ENCODE measurements around the gene CHODL.

Gene CHODL

DNA sequence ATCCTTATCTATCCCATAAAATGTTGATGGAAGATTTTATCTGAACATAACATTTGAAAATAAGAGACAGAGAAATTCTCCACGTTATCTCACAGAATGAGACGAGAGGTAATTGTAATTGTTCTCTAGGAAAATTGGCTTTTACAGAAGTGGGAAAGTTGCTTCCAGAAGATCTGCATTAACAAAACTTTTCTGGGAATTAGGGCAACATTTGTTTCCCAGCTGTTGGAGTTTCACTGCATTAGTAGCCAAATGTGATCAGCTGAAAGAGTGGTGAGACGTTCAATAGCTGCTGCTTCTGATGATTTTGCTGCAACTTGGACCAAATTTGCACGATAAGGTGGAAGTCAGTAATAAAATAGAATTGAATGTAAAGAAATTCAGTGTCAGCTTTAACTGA, 7.6 kb downstream of the CHODL start:
- Histone ChIP-seq H3K36me3 (ENCODE audit: control insufficient read depth, insufficient read depth, low read length, severe bottlenecking) (no peaks in the 10 kb centered on the region), H3K4me1 (ENCODE audit: control insufficient read depth, insufficient read depth, low read length) (peaks cover 25% of the 10 kb centered on the region), H3K9ac (ENCODE audit: low read length) (peak overlapping the region; percentile 72), H3K27me3 (replicated peaks; ENCODE audit: control insufficient read depth, insufficient read depth, low read length) (no peaks in the 10 kb centered on the region), H3K9me3 (ENCODE audit: control insufficient read depth, low read length) (no peaks in the 10 kb centered on the region), H3K4me3 (ENCODE audit: low read length) (peak overlapping the region; percentile 63)
- DNase-seq (ENCODE audit: low read depth), result no peak

GRCh38 chr21:18252680-18253079, 8.0 kb downstream of the CHODL start:
- Histone ChIP-seq H3K27me3 (replicated peaks; ENCODE audit: control insufficient read depth, insufficient read depth, low read length) (no peaks in the 10 kb centered on the region), H3K9ac (ENCODE audit: low read length) (peak overlapping the region; percentile 72), H3K4me1 (ENCODE audit: control insufficient read depth, insufficient read depth, low read length) (peaks cover 25% of the 10 kb centered on the region), H3K4me3 (ENCODE audit: low read length) (peak overlapping the region; percentile 63), H3K36me3 (ENCODE audit: control insufficient read depth, insufficient read depth, low read length, severe bottlenecking) (no peaks in the 10 kb centered on the region), H3K9me3 (ENCODE audit: control insufficient read depth, low read length) (no peaks in the 10 kb centered on the region)
- DNase-seq (ENCODE audit: low read depth), result no peak

DNA sequence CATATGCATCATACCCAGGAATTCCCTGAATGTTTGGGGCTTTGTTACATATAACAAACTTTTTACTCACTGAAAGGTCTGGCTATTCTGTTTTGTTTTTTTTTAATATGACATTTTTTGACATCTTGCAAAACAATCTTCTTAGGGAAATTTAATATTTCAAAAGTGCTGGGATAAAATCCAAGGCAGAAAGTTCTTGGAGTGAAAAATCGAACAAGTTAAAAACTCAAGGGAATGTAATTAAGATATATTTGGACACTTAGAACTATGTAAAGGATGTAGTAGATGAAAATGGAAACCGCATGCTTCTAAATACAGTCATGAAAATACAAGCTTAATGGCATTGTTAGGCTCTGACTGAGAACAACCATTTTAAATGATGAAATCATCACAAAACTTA, 8.6 kb downstream of the CHODL start:
- Histone ChIP-seq H3K4me1 (ENCODE audit: control insufficient read depth, insufficient read depth, low read length) (peaks cover 25% of the 10 kb centered on the region), H3K36me3 (ENCODE audit: control insufficient read depth, insufficient read depth, low read length, severe bottlenecking) (no peaks in the 10 kb centered on the region), H3K4me3 (ENCODE audit: low read length) (peak overlapping the region; percentile 63), H3K9me3 (ENCODE audit: control insufficient read depth, low read length) (no peaks in the 10 kb centered on the region), H3K27me3 (replicated peaks; ENCODE audit: control insufficient read depth, insufficient read depth, low read length) (no peaks in the 10 kb centered on the region), H3K9ac (ENCODE audit: low read length) (no peak overlapping the region)
- DNase-seq (ENCODE audit: low read depth), result no peak

DNA sequence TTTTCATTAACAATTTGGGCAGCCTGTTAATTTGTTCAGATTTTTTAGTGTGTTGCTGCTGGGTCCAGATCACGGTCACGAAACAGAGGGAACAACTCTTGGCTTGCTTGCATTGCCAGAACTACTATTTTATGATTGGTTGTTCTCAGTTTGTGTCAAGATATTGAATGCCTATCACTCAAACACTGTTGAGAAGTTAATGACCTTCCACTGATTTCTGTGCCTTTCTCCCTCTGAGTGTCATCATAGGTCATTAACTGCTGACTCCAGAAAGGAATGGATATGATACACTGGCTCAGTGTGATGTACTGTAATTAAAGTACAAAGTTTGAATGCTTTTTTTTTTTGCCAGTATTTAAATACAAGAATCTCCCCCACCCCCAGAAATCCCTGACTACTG, 9.2 kb downstream of the CHODL start:
- peak overlapping the region; percentile 13 for H3K4me3 ChIP-seq (ENCODE audit: low read length)
- H3K27me3 ChIP-seq (replicated peaks; ENCODE audit: control insufficient read depth, insufficient read depth, low read length), result no peaks in the 10 kb centered on the region
- peak overlapping the region; percentile 15 for H3K9ac ChIP-seq (ENCODE audit: low read length)
- DNase-seq (ENCODE audit: low read depth), result no peak
- H3K9me3 ChIP-seq (ENCODE audit: control insufficient read depth, low read length), result no peaks in the 10 kb centered on the region
- H3K4me1 ChIP-seq (ENCODE audit: control insufficient read depth, insufficient read depth, low read length), result peaks cover 25% of the 10 kb centered on the region
- H3K36me3 ChIP-seq (ENCODE audit: control insufficient read depth, insufficient read depth, low read length, severe bottlenecking), result no peaks in the 10 kb centered on the region

DNA sequence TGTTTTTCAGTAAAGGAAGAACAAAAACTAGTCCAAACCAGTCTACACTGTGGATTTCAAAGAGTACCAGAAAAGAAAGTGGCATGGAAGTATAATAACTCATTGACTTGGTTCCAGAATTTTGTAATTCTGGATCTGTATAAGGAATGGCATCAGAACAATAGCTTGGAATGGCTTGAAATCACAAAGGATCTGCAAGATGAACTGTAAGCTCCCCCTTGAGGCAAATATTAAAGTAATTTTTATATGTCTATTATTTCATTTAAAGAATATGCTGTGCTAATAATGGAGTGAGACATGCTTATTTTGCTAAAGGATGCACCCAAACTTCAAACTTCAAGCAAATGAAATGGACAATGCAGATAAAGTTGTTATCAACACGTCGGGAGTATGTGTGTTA, 21.3 kb downstream of the CHODL start:
- no peaks in the 10 kb centered on the region for H3K9me3 ChIP-seq (ENCODE audit: control insufficient read depth, low read length)
- DNase-seq (ENCODE audit: low read depth), result no peak
- H3K36me3 ChIP-seq (ENCODE audit: control insufficient read depth, insufficient read depth, low read length, severe bottlenecking), result no peaks in the 10 kb centered on the region
- no peaks in the 10 kb centered on the region for H3K27me3 ChIP-seq (replicated peaks; ENCODE audit: control insufficient read depth, insufficient read depth, low read length)
- no peak overlapping the region for H3K4me3 ChIP-seq (ENCODE audit: low read length)
- H3K4me1 ChIP-seq (ENCODE audit: control insufficient read depth, insufficient read depth, low read length), result peaks cover 8% of the 10 kb centered on the region
- no peak overlapping the region for H3K9ac ChIP-seq (ENCODE audit: low read length)

- Histone ChIP-seq H3K4me1 (ENCODE audit: control insufficient read depth, insufficient read depth, low read length) (peaks cover 8% of the 10 kb centered on the region), H3K27me3 (replicated peaks; ENCODE audit: control insufficient read depth, insufficient read depth, low read length) (no peaks in the 10 kb centered on the region), H3K36me3 (ENCODE audit: control insufficient read depth, insufficient read depth, low read length, severe bottlenecking) (no peaks in the 10 kb centered on the region)
These were observed 22.9 kb downstream of the CHODL start for GRCh38 chr21:18267496-18267895.

GRCh38 chr21:18268906-18269305, 24.3 kb downstream of the CHODL start:
- H3K4me3 ChIP-seq (ENCODE audit: low read length), result no peak overlapping the region
- no peaks in the 10 kb centered on the region for H3K9me3 ChIP-seq (ENCODE audit: control insufficient read depth, low read length)
- peaks cover 8% of the 10 kb centered on the region for H3K4me1 ChIP-seq (ENCODE audit: control insufficient read depth, insufficient read depth, low read length)
- no peaks in the 10 kb centered on the region for H3K27me3 ChIP-seq (replicated peaks; ENCODE audit: control insufficient read depth, insufficient read depth, low read length)
- DNase-seq (ENCODE audit: low read depth), result no peak
- H3K36me3 ChIP-seq (ENCODE audit: control insufficient read depth, insufficient read depth, low read length, severe bottlenecking), result no peaks in the 10 kb centered on the region
- no peak overlapping the region for H3K9ac ChIP-seq (ENCODE audit: low read length)

More at GRCh38 chr21:18267496-18267895, 22.9 kb downstream of the CHODL start:
- H3K9ac ChIP-seq (ENCODE audit: low read length), result no peak overlapping the region
- DNase-seq (ENCODE audit: low read depth), result no peak
- no peak overlapping the region for H3K4me3 ChIP-seq (ENCODE audit: low read length)
- no peaks in the 10 kb centered on the region for H3K9me3 ChIP-seq (ENCODE audit: control insufficient read depth, low read length)

- Histone ChIP-seq H3K4me3 (ENCODE audit: low read length) (no peak overlapping the region), H3K9ac (ENCODE audit: low read length) (no peak overlapping the region), H3K27me3 (replicated peaks; ENCODE audit: control insufficient read depth, insufficient read depth, low read length) (no peaks in the 10 kb centered on the region), H3K9me3 (ENCODE audit: control insufficient read depth, low read length) (no peaks in the 10 kb centered on the region), H3K4me1 (ENCODE audit: control insufficient read depth, insufficient read depth, low read length) (peaks cover 8% of the 10 kb centered on the region), H3K36me3 (ENCODE audit: control insufficient read depth, insufficient read depth, low read length, severe bottlenecking) (no peaks in the 10 kb centered on the region)
- DNase-seq (ENCODE audit: low read depth), result no peak
These were observed 25.2 kb downstream of the CHODL start for GRCh38 chr21:18269856-18270255.

- H3K9ac ChIP-seq (ENCODE audit: low read length), result no peak overlapping the region
- H3K36me3 ChIP-seq (ENCODE audit: control insufficient read depth, insufficient read depth, low read length, severe bottlenecking), result no peaks in the 10 kb centered on the region
- H3K4me1 ChIP-seq (ENCODE audit: control insufficient read depth, insufficient read depth, low read length), result no peaks in the 10 kb centered on the region
- peaks cover 3% of the 10 kb centered on the region for H3K27me3 ChIP-seq (replicated peaks; ENCODE audit: control insufficient read depth, insufficient read depth, low read length)
- no peaks in the 10 kb centered on the region for H3K9me3 ChIP-seq (ENCODE audit: control insufficient read depth, low read length)
- H3K4me3 ChIP-seq (ENCODE audit: low read length), result no peak overlapping the region
- DNase-seq (ENCODE audit: low read depth), result no peak
These were observed 28.8 kb downstream of the CHODL start for GRCh38 chr21:18273400-18273799.

GRCh38 chr21:18274370-18274769, 29.7 kb downstream of the CHODL start:
- H3K9ac ChIP-seq (ENCODE audit: low read length), result no peak overlapping the region
- no peaks in the 10 kb centered on the region for H3K36me3 ChIP-seq (ENCODE audit: control insufficient read depth, insufficient read depth, low read length, severe bottlenecking)
- peaks cover 3% of the 10 kb centered on the region for H3K27me3 ChIP-seq (replicated peaks; ENCODE audit: control insufficient read depth, insufficient read depth, low read length)
- H3K4me1 ChIP-seq (ENCODE audit: control insufficient read depth, insufficient read depth, low read length), result no peaks in the 10 kb centered on the region
- no peaks in the 10 kb centered on the region for H3K9me3 ChIP-seq (ENCODE audit: control insufficient read depth, low read length)
- no peak overlapping the region for H3K4me3 ChIP-seq (ENCODE audit: low read length)
- no peak for DNase-seq (ENCODE audit: low read depth)

- H3K9ac ChIP-seq (ENCODE audit: low read length), result no peak overlapping the region
These were observed 31.1 kb downstream of the CHODL start for GRCh38 chr21:18275781-18276180.

GRCh38 chr21:18285379-18285778, 40.7 kb downstream of the CHODL start:
- DNase-seq (ENCODE audit: low read depth), result no peak

More at GRCh38 chr21:18275781-18276180, 31.1 kb downstream of the CHODL start:
- Histone ChIP-seq H3K9me3 (ENCODE audit: control insufficient read depth, low read length) (no peaks in the 10 kb centered on the region), H3K4me3 (ENCODE audit: low read length) (no peak overlapping the region), H3K4me1 (ENCODE audit: control insufficient read depth, insufficient read depth, low read length) (no peaks in the 10 kb centered on the region), H3K36me3 (ENCODE audit: control insufficient read depth, insufficient read depth, low read length, severe bottlenecking) (no peaks in the 10 kb centered on the region), H3K27me3 (replicated peaks; ENCODE audit: control insufficient read depth, insufficient read depth, low read length) (peaks cover 3% of the 10 kb centered on the region)
- no peak for DNase-seq (ENCODE audit: low read depth)

More at GRCh38 chr21:18285379-18285778, 40.7 kb downstream of the CHODL start:
- Histone ChIP-seq H3K9ac (ENCODE audit: low read length) (no peak overlapping the region), H3K4me1 (ENCODE audit: control insufficient read depth, insufficient read depth, low read length) (no peaks in the 10 kb centered on the region), H3K36me3 (ENCODE audit: control insufficient read depth, insufficient read depth, low read length, severe bottlenecking) (no peaks in the 10 kb centered on the region), H3K9me3 (ENCODE audit: control insufficient read depth, low read length) (no peaks in the 10 kb centered on the region), H3K27me3 (replicated peaks; ENCODE audit: control insufficient read depth, insufficient read depth, low read length) (peaks cover 2% of the 10 kb centered on the region), H3K4me3 (ENCODE audit: low read length) (no peak overlapping the region)
